HCEC 1CT (cell line): ENCODE measurements around the gene CTSG.
"Not testable (repeated sequence)": the region's sequence is repeated elsewhere in the genome, so short reads cannot be mapped to it uniquely, and the experiment has no call there.

ENCODE experiments used
- DNase-seq: peaks from one replicate; pipeline ENCODE4 v3.0.0-alpha.2; 2017

CTSG gene

GRCh38 chr14:24535737-24536136 lies 40.3 kb downstream of the CTSG start:
- no peak for DNase-seq

DNA sequence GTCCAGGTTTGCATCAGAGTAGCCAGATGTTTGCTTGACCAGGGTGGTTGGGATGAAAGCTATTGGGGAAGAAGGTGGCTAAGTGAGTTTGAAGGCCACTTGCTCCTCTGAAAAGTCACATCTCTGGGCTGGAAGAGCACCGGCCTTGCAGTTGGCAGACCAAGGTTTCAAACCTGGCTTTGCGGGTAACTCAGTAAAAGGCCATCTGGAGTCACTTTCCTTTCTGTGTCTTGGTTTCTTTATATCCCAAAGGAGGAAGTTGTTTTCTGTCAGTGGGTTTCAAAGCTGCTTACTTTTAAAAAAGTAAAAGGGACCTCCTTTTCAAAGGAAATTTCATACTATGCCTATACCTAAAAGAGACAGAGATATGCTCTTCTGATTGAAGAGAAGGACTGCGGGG lies 41.8 kb downstream of the CTSG start:
- no peak for DNase-seq

DNA sequence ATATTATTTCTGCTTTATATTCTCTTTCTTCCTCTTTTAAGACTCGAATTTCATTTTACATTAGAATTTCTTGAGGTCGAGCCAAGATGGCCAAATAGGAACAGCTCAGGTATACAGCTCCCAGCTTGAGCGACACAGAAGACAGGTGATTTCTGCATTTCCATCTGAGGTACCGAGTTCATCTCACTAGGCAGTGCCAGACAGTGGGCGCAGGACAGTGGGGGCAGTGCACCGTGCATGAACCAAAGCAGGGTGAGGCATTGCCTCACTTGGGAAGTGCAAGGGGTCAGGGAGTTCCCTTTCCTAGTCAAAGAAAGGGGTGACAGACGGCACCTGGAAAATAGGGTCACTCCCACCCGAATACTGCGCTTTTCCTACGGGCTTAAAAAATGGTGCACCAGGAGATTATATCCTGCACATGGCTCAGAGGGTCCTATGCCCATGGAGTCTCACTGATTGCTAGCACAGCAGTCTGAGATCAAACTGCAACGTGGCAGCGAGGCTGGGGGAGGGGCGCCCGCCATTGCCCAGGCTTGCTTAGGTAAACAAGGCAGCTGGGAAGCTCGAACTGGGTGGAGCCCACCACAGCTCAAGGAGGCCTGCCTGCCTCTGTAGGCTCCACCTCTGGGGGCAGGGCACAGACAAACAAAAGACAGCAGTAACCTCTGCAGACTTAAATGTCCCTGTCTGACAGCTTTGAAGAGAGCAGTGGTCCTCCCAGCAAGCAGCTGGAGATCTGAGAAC lies 50.0 kb downstream of the CTSG start:
- DNase-seq, result not testable (repeated sequence)
